GM03348 (cell line): ENCODE data around the gene MSRB1.
"Not testable (repeated sequence)": the region's sequence is repeated elsewhere in the genome, so short reads cannot be mapped to it uniquely, and the experiment has no call there.

Experiments used
- DNase-seq: peaks from one replicate; pipeline ENCODE4 v3.0.0; 2012; ENCODE audit warnings: low spot score

Gene MSRB1

GRCh38 chr16:1960665-1961630 lies 17.9 kb upstream of the MSRB1 start:
- no peak for DNase-seq

GRCh38 chr16:1959269-1960039 lies 16.5 kb upstream of the MSRB1 start, which contains the start of gene NDUFB10:
TSS of gene NDUFB10 (plus strand) at chr16:1959538. CDS start at chr16:1959625, 87 bp downstream.
- peak; percentile 95 for DNase-seq

GRCh38 chr16:1958715-1959268 lies 15.8 kb upstream of the MSRB1 start:
- no peak for DNase-seq

- DNase-seq: not testable (repeated sequence)
These were observed 15.1 kb upstream of the MSRB1 start for GRCh38 chr16:1958143-1958491.

GRCh38 chr16:1957434-1958142 lies 14.6 kb upstream of the MSRB1 start:
- not testable (repeated sequence) for DNase-seq

GRCh38 chr16:1953734-1954133 lies 10.7 kb upstream of the MSRB1 start:
- no peak for DNase-seq

- DNase-seq: no peak
These were observed 7.6 kb upstream of the MSRB1 start for GRCh38 chr16:1950559-1950958.

GRCh38 chr16:1950047-1950446 lies 7.0 kb upstream of the MSRB1 start:
- no peak for DNase-seq

GRCh38 chr16:1949507-1949906 lies 6.5 kb upstream of the MSRB1 start:
- DNase-seq: no peak

GRCh38 chr16:1947369-1947670 lies 4.3 kb upstream of the MSRB1 start:
- DNase-seq: no peak

- no peak for DNase-seq
These were observed 3.7 kb upstream of the MSRB1 start for GRCh38 chr16:1946495-1947368.

- DNase-seq: no peak
These were observed 2.8 kb upstream of the MSRB1 start for GRCh38 chr16:1945559-1946391.

- no peak for DNase-seq
These were observed 1.7 kb upstream of the MSRB1 start for GRCh38 chr16:1944612-1945199.

GRCh38 chr16:1942047-1942809 lies 771 bp downstream of the MSRB1 start:
- no peak for DNase-seq

GRCh38 chr16:1941162-1942046 lies 1.6 kb downstream of the MSRB1 start:
- DNase-seq: no peak

- DNase-seq: no peak
These were observed 2.5 kb downstream of the MSRB1 start for GRCh38 chr16:1940273-1941161.

- not testable (repeated sequence) for DNase-seq
These were observed 3.2 kb downstream of the MSRB1 start for GRCh38 chr16:1939833-1940232.
